GM06990 (cell line): Measurements from ENCODE around the gene KRT81.
"Not testable (repeated sequence)": the region's sequence is repeated elsewhere in the genome, so short reads cannot be mapped to it uniquely, and the experiment has no call there.

Experiments
- DNase-seq: peaks from one replicate; pipeline ENCODE4 v3.0.0-alpha.2; 2011; ENCODE audit not compliant: insufficient read length; ENCODE audit errors: extremely low read depth
- H3K27me3 ChIP-seq: replicated peaks from 2 replicates; pipeline ENCODE4 v1.6.0; 2011; ENCODE audit warnings: low read length; ENCODE audit not compliant: control insufficient read depth, insufficient read depth
- H3K36me3 ChIP-seq: 2 replicates; pipeline ENCODE4 v1.5.1; 2011; ENCODE audit warnings: low read length; ENCODE audit not compliant: control insufficient read depth, insufficient read depth
- H3K4me3 ChIP-seq: replicated peaks from 2 replicates; pipeline ENCODE4 v1.5.1; 2011; ENCODE audit warnings: low read depth, mild to moderate bottlenecking, control low read depth, low read length
- CTCF ChIP-seq: IDR thresholded peaks from 2 replicates; pipeline ENCODE4 v1.5.1; 2011; ENCODE audit warnings: low read length, control low read depth, mild to moderate bottlenecking, inconsistent platforms; ENCODE audit not compliant: insufficient read depth, poor library complexity, severe bottlenecking

KRT81 gene

GRCh38 chr12:52286857-52287785 is 4.2 kb downstream of the KRT81 start:
- not testable (repeated sequence) for H3K4me3 ChIP-seq, H3K36me3 ChIP-seq, H3K27me3 ChIP-seq, DNase-seq
- peak; percentile 33 for TF ChIP-seq CTCF

- Histone ChIP-seq H3K27me3 (no peaks in the 10 kb centered on the region; the same call in 1 of the 2 replicates), H3K4me3 (no peak overlapping the region), H3K36me3 (no peaks in the 10 kb centered on the region)
- DNase-seq: no peak
- TF ChIP-seq CTCF: no peak
Measured at GRCh38 chr12:52285851-52286530, 5.3 kb downstream of the KRT81 start.

- TF ChIP-seq CTCF: no peak
- no peak for DNase-seq
- Histone ChIP-seq H3K36me3 (no peaks in the 10 kb centered on the region), H3K27me3 (no peaks in the 10 kb centered on the region; the same call in 1 of the 2 replicates), H3K4me3 (no peak overlapping the region)
Measured at GRCh38 chr12:52285172-52285745, 6.1 kb downstream of the KRT81 start.

GRCh38 chr12:52284562-52285171 is 6.7 kb downstream of the KRT81 start:
- no peak for TF ChIP-seq CTCF
- no peaks in the 10 kb centered on the region for H3K36me3 ChIP-seq
- DNase-seq: no peak
- H3K4me3 ChIP-seq: no peak overlapping the region
- H3K27me3 ChIP-seq: no peaks in the 10 kb centered on the region; the same call in 1 of the 2 replicates

GRCh38 chr12:52280796-52281560 is 10.4 kb downstream of the KRT81 start:
- DNase-seq: no peak
- no peaks in the 10 kb centered on the region; the same call in 1 of the 2 replicates for H3K27me3 ChIP-seq
- H3K36me3 ChIP-seq: no peaks in the 10 kb centered on the region
- H3K4me3 ChIP-seq: no peak overlapping the region
- no peak for TF ChIP-seq CTCF
